A673 (cell line): ENCODE results near the gene MYLK. TPM values are rescaled to one million over a fixed set of nuclear protein-coding genes. Genes with fewer than 3 reads are reported as not detected.

Experiments
- BruUV-seq: library from RNA; stranded (reverse); fragments of 400-500 nt; replicated peaks from 2 replicates; lab custom pipeline; 2021; lab: Mats Ljungman, UMichigan
- CTCF ChIA-PET: fragments of 300-600 bp; sonication (Branson Sonifier 250); formaldehyde crosslinking; loops from one replicate; lab custom pipeline; 2022; ENCODE audit warnings: antibody characterized with exemption; lab: Charles Lee
- POLR2A ChIA-PET: fragments of 300-600 bp; sonication (Branson Sonifier 250); formaldehyde crosslinking; loops from one replicate; lab custom pipeline; 2022; ENCODE audit warnings: antibody characterized with exemption; ENCODE audit not compliant: low non-redundant PET; lab: Charles Lee
- DNase-seq: peaks from one replicate; pipeline ENCODE4 v3.0.0-alpha.2; 2015; ENCODE audit warnings: low spot score
- H3K27ac ChIP-seq: fragments of 200-600 bp; sonication (generic); 2 replicates; pipeline ENCODE4 v1.5.1; 2016; ENCODE audit warnings: mixed run types, low read depth, mild to moderate bottlenecking, mixed read lengths, antibody characterized with exemption, low read length; ENCODE audit not compliant: poor library complexity, severe bottlenecking
- H3K27me3 ChIP-seq: fragments of 200-600 bp; sonication (generic); replicated peaks from 2 replicates; pipeline ENCODE4 v1.6.1; 2017; ENCODE audit warnings: mixed run types, low read depth, mild to moderate bottlenecking, mixed read lengths, antibody characterized with exemption, low read length; ENCODE audit not compliant: insufficient read depth, poor library complexity
- H3K36me3 ChIP-seq: fragments of 200-600 bp; sonication (generic); 2 replicates; pipeline ENCODE4 v1.6.1; 2016; ENCODE audit warnings: mixed run types, mild to moderate bottlenecking, mixed read lengths, antibody characterized with exemption, low read length; ENCODE audit not compliant: insufficient read depth, poor library complexity, severe bottlenecking
- H3K4me1 ChIP-seq: fragments of 200-600 bp; sonication (generic); 2 replicates; pipeline ENCODE4 v1.6.1; 2017; ENCODE audit warnings: mixed run types, mild to moderate bottlenecking, mixed read lengths, antibody characterized with exemption, low read length; ENCODE audit not compliant: insufficient read depth, poor library complexity, severe bottlenecking
- H3K4me3 ChIP-seq: fragments of 200-600 bp; sonication (generic); 2 replicates; pipeline ENCODE4 v1.5.1; 2016; ENCODE audit warnings: low read depth, mixed run types, mild to moderate bottlenecking, mixed read lengths, low read length; ENCODE audit not compliant: poor library complexity, severe bottlenecking
- H3K9me3 ChIP-seq: fragments of 200-600 bp; sonication (generic); 2 replicates; pipeline ENCODE4 v1.6.1; 2016; ENCODE audit warnings: mixed run types, low read depth, mild to moderate bottlenecking, mixed read lengths, antibody characterized with exemption, low read length; ENCODE audit not compliant: poor library complexity, severe bottlenecking
- CTCF ChIP-seq: fragments of 300-800, 200-600 bp; sonication (generic); conservative IDR thresholded peaks from 2 replicates; pipeline ENCODE4 v1.5.1; 2017; ENCODE audit warnings: low read depth, mild to moderate bottlenecking, antibody characterized with exemption, low read length, moderate library complexity, mixed read lengths
- EZH2 ChIP-seq: fragments of 200-600 bp; sonication (generic); IDR thresholded peaks from 2 replicates; pipeline ENCODE4 v1.6.1; 2017; ENCODE audit warnings: borderline replicate concordance, low read depth, mild to moderate bottlenecking, mixed read lengths, antibody characterized with exemption, low read length; ENCODE audit not compliant: poor library complexity, severe bottlenecking
- intact Hi-C: fragments of 100-400 bp; cut with micrococcal nuclease; formaldehyde crosslinking; loops from one replicate; pipeline ENCODE4 v1.10.0; 2022; ENCODE audit not compliant: unreplicated experiment
- total RNA-seq: library from RNA; stranded (reverse); gene quantifications from 2 replicates; pipeline ENCODE4 v1.2.3, GENCODE V29; 2021

MYLK gene
- total RNA-seq, 1 experiment from 2014 or later: 3.9 TPM

DNA sequence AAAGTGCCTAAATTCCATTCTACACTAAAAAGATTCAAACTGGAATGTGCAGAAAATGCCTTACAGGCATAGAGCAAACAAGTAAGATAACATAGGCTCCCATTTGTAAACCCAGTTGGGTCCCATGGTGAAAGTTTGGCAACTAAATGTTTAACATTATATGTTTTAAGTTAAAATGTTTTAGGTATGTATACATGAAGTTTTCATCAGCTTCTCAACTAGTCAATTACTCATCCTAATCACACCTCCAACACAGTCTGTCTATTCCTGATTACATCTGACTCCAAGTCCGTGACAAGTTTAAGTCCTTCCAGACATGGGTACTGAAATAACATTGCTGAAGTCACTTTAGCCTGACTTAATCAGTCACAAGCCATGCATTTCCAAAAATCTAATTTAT lies 25.0 kb downstream of the MYLK start:
- POLR2A ChIA-PET: no interaction called here
- intact Hi-C loops: no loop called here
- no peaks in the 10 kb centered on the region for H3K36me3 ChIP-seq
- no peaks in the 10 kb centered on the region for H3K9me3 ChIP-seq
- no peak for DNase-seq
- H3K27me3 ChIP-seq: no peaks in the 10 kb centered on the region
- CTCF ChIA-PET: no interaction called here
- no peak overlapping the region for H3K4me3 ChIP-seq
- H3K4me1 ChIP-seq: no peaks in the 10 kb centered on the region
- no peak for TF ChIP-seq CTCF
- TF ChIP-seq EZH2: no peak
- no peak overlapping the region for H3K27ac ChIP-seq
- no TSS peak for BruUV-seq

- no peaks in the 10 kb centered on the region for H3K36me3 ChIP-seq
- intact Hi-C loops: no loop called here
- no peak overlapping the region for H3K4me3 ChIP-seq
- BruUV-seq: no TSS peak
- no peak for DNase-seq
- ChIA-PET POLR2A (no interaction called here), CTCF (no interaction called here)
- no peaks in the 10 kb centered on the region for H3K27me3 ChIP-seq
- H3K4me1 ChIP-seq: no peaks in the 10 kb centered on the region
- no peaks in the 10 kb centered on the region for H3K9me3 ChIP-seq
- H3K27ac ChIP-seq: no peak overlapping the region
- no peak for TF ChIP-seq EZH2
- no peak for TF ChIP-seq CTCF
Observed at GRCh38 chr3:123854905-123855304, 29.2 kb downstream of the MYLK start.

GRCh38 chr3:123853686-123854372 lies 30.3 kb downstream of the MYLK start:
- ChIA-PET CTCF (no interaction called here), POLR2A (no interaction called here)
- no peak for TF ChIP-seq CTCF
- TF ChIP-seq EZH2: no peak
- Histone ChIP-seq H3K9me3 (peaks cover 3% of the 10 kb centered on the region), H3K27me3 (no peaks in the 10 kb centered on the region), H3K36me3 (no peaks in the 10 kb centered on the region), H3K4me3 (no peak overlapping the region), H3K4me1 (no peaks in the 10 kb centered on the region), H3K27ac (no peak overlapping the region)
- no TSS peak for BruUV-seq
- intact Hi-C loops: no loop called here
- no peak for DNase-seq
